ENCODE measurements around the gene FURIN.

Gene FURIN

GRCh38 chr15:90881181-90881977 lies 13.0 kb downstream of the FURIN start (continued):
- no peak for TF ChIP-seq SETDB1 (IDR thresholded peaks at IDR 0.05; ENCODE audit: insufficient read length, low read length)

- CTCF ChIA-PET = interaction anchor here (0.6 to 0.7 kb wide), 2 partner anchors 9 to 392 kb away, joined by 3 to 4 read pairs; no protein-coding TSS in a partner anchor
- POLR2A ChIA-PET = interaction anchor here (1.3 kb wide), 1 partner anchor 13 kb away, joined by 3 read pairs; no protein-coding TSS in a partner anchor
- TF ChIP-seq ZNF37A (tag by site-specific recombination; IDR thresholded peaks at IDR 0.05) (no peak), ZNF433 (tag by site-specific recombination; IDR thresholded peaks at IDR 0.05; ENCODE audit: low read depth) (no peak), ZNF146 (tag by site-specific recombination; IDR thresholded peaks at IDR 0.05) (no peak), ZNF416 (tag by site-specific recombination; IDR thresholded peaks at IDR 0.05) (no peak)
- TF ChIP-seq, protein P1, sequence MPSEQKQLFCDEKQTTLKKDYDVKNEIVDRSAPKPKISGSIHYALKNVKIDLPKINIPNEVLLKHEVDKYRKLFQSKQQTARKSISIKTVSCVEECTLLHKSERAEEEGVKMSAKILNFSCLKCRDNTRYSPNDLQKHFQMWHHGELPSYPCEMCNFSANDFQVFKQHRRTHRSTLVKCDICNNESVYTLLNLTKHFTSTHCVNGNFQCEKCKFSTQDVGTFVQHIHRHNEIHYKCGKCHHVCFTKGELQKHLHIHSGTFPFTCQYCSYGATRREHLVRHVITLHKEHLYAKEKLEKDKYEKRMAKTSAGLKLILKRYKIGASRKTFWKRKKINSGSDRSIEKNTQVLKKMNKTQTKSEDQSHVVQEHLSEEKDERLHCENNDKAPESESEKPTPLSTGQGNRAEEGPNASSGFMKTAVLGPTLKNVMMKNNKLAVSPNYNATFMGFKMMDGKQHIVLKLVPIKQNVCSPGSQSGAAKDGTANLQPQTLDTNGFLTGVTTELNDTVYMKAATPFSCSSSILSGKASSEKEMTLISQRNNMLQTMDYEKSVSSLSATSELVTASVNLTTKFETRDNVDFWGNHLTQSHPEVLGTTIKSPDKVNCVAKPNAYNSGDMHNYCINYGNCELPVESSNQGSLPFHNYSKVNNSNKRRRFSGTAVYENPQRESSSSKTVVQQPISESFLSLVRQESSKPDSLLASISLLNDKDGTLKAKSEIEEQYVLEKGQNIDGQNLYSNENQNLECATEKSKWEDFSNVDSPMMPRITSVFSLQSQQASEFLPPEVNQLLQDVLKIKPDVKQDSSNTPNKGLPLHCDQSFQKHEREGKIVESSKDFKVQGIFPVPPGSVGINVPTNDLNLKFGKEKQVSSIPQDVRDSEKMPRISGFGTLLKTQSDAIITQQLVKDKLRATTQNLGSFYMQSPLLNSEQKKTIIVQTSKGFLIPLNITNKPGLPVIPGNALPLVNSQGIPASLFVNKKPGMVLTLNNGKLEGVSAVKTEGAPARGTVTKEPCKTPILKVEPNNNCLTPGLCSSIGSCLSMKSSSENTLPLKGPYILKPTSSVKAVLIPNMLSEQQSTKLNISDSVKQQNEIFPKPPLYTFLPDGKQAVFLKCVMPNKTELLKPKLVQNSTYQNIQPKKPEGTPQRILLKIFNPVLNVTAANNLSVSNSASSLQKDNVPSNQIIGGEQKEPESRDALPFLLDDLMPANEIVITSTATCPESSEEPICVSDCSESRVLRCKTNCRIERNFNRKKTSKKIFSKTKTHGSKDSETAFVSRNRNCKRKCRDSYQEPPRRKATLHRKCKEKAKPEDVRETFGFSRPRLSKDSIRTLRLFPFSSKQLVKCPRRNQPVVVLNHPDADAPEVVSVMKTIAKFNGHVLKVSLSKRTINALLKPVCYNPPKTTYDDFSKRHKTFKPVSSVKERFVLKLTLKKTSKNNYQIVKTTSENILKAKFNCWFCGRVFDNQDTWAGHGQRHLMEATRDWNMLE (tag by site-specific recombination; conservative IDR thresholded peaks at IDR 0.05; ENCODE audit: low read depth) = no peak
- Histone ChIP-seq H3K4me3 (ENCODE audit: low read depth, low read length) (no peak overlapping the region), H3K4me1 (ENCODE audit: control insufficient read depth, insufficient read depth, low read length) (no peaks in the 10 kb centered on the region), H3K27ac (ENCODE audit: extremely low read depth, low read depth, low read length) (no peak overlapping the region), H3K9me3 (ENCODE audit: control insufficient read depth, insufficient read depth, low read depth, low read length) (no peaks in the 10 kb centered on the region), H3K36me3 (ENCODE audit: control insufficient read depth in 2 of 2, insufficient read depth in 1 of 2, low read length in 2 of 2) (peaks cover 10 to 59% of the 10 kb centered on the region in 2 experiments; a peak in 2 of 3 replicates)
Observed at GRCh38 chr15:90881978-90882721, 13.8 kb downstream of the FURIN start.

- H3K9me3 ChIP-seq (ENCODE audit: control insufficient read depth, insufficient read depth, low read depth, low read length) = no peaks in the 10 kb centered on the region
- H3K4me1 ChIP-seq (ENCODE audit: control insufficient read depth, insufficient read depth, low read length) = no peaks in the 10 kb centered on the region
- TF ChIP-seq EGR2 (tag by site-specific recombination; IDR thresholded peaks at IDR 0.05; ENCODE audit: low read depth) (peak; percentile 63), KLF1 (tag by site-specific recombination; IDR thresholded peaks at IDR 0.05) (no peak), ZFHX2 (tag by site-specific recombination; conservative IDR thresholded peaks at IDR 0.05) (peak; percentile 73), ZNF146 (tag by site-specific recombination; IDR thresholded peaks at IDR 0.05) (no peak)
- H3K4me3 ChIP-seq (ENCODE audit: low read depth, low read length) = no peak overlapping the region
- ChIA-PET POLR2A (no interaction called here), CTCF (interaction anchor here (0.6 to 0.7 kb wide), 2 partner anchors 9 to 265 kb away, joined by 3 to 4 read pairs; no protein-coding TSS in a partner anchor)
- H3K36me3 ChIP-seq (ENCODE audit: control insufficient read depth in 2 of 2, insufficient read depth in 1 of 2, low read length in 2 of 2) = peaks cover 10 to 51% of the 10 kb centered on the region in 2 experiments; a peak in 2 of 3 replicates
- H3K27ac ChIP-seq (ENCODE audit: extremely low read depth, low read depth, low read length) = peak overlapping the region; percentile 2; the same call in 1 of the 2 replicates
Observed at GRCh38 chr15:90882781-90883525, 14.6 kb downstream of the FURIN start.

- POLR2A ChIA-PET = no interaction called here
- TF ChIP-seq GLIS2 (tag by site-specific recombination; IDR thresholded peaks at IDR 0.05) (no peak), ZBTB8A (tag by site-specific recombination; IDR thresholded peaks at IDR 0.05) (0 out of 2 replicates have a peak, but pooled peaks have one; percentile 11), ZNF600 (tag by site-specific recombination; IDR thresholded peaks at IDR 0.05) (0 out of 2 replicates have a peak, but pooled peaks have one; percentile 15)
- peaks cover 6 to 45% of the 10 kb centered on the region in 2 experiments; a peak in 2 of 3 replicates for H3K36me3 ChIP-seq (ENCODE audit: control insufficient read depth in 2 of 2, insufficient read depth in 1 of 2, low read length in 2 of 2)
- no peak overlapping the region for H3K4me3 ChIP-seq (ENCODE audit: low read depth, low read length)
- CTCF ChIA-PET = interaction anchor here (0.6 to 4.0 kb wide), 2 partner anchors 235 to 265 kb away, joined by 3 to 44 read pairs; no protein-coding TSS in a partner anchor
- no peaks in the 10 kb centered on the region for H3K4me1 ChIP-seq (ENCODE audit: control insufficient read depth, insufficient read depth, low read length)
- H3K27ac ChIP-seq (ENCODE audit: extremely low read depth, low read depth, low read length) = peak overlapping the region; percentile 2; the same call in 1 of the 2 replicates
- H3K9me3 ChIP-seq (ENCODE audit: control insufficient read depth, insufficient read depth, low read depth, low read length) = no peaks in the 10 kb centered on the region
Observed at GRCh38 chr15:90883526-90883975, 15.2 kb downstream of the FURIN start.

All from HEK293 (cell line).